ENCODE data around the gene FOXD2. TPM values are rescaled to one million over a fixed set of nuclear protein-coding genes. Genes with fewer than 3 reads are reported as not detected.

Gene FOXD2
- total and polyA plus RNA-seq, 7 experiments from 2014 or later = 0.05 to 0.59 (median 0.22) TPM

DNA sequence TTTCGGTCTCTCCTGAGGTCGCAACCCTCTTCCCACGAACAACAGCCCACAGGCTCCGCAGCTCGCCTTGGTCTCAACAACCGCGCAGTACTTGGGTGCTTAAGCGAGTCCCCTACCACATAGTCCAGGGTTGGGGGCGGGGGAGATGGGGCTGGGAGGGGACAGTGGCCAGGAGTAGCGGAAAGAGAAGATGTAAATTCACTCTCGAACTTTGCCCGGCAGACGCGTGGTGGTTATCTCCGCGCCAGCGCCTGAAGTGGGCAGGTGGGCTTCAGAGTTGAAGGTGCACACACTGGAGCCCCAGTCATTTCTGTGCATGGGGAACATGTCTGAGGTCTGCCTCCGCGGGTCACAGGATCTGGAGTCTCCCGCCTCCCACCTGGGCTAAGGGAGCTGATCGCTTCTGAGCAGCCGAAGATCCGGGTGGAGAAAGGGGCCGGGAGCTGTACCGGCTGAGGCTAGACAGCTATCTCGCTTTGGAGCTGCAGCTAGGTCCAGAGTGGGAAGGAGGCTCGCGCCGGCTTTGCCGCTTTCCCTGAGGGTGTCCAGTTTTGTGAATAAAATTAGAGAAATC is 4.3 kb upstream of the FOXD2 start:
- Histone ChIP-seq H3K9me3 (ENCODE audit: control insufficient read depth in 2 of 3, low read length in 3 of 3) (no peaks in the 10 kb centered on the region), H3K27ac (ENCODE audit: low read depth, low read length) (no peak overlapping the region), H3K4me1 (ENCODE audit: control insufficient read depth in 2 of 2, insufficient read depth in 2 of 2, low read length in 2 of 2) (peaks cover 8 to 38% of the 10 kb centered on the region in 2 donors), H3K4me3 (ENCODE audit: low read length) (no peak overlapping the region), H3K36me3 (ENCODE audit: control insufficient read depth in 2 of 3, insufficient read depth in 3 of 3, low read length in 3 of 3) (no peaks in the 10 kb centered on the region), H3K27me3 (ENCODE audit: control insufficient read depth in 2 of 2, insufficient read depth in 2 of 2, low read length in 2 of 2) (peaks cover 0 to 25% of the 10 kb centered on the region in 2 donors)
- intact Hi-C loops (cut with micrococcal nuclease) = loop anchor here in 1 of 2 donors (10.0 kb wide), 1 partner anchor 939 kb away; no protein-coding TSS in a partner anchor
- Mint-ChIP-seq H3K4me1 (peaks cover 25 to 47% (median 39%) of the 10 kb centered on the region in 7 donors), H3K4me3 (peak overlapping the region; percentile 16 to 81 (median 75)), H3K27ac (no peak overlapping the region), H3K27me3 (peaks cover 38 to 48% (median 41%) of the 10 kb centered on the region in 5 donors), H3K36me3 (peaks cover 0 to 18% (median 0%) of the 10 kb centered on the region in 5 donors), H3K9me3 (peaks cover 0 to 3% (median 0%) of the 10 kb centered on the region in 11 donors)
- ChIA-PET POLR2A (no interaction called here), CTCF (interaction anchor here (0.9 to 3.4 kb wide), 5 partner anchors 9 to 293 kb away, joined by 3 to 16 read pairs (median 4); no protein-coding TSS in a partner anchor)
- DNase-seq = peak in 1 of 9 donors; percentile 14
- no peak for ATAC-seq

DNA sequence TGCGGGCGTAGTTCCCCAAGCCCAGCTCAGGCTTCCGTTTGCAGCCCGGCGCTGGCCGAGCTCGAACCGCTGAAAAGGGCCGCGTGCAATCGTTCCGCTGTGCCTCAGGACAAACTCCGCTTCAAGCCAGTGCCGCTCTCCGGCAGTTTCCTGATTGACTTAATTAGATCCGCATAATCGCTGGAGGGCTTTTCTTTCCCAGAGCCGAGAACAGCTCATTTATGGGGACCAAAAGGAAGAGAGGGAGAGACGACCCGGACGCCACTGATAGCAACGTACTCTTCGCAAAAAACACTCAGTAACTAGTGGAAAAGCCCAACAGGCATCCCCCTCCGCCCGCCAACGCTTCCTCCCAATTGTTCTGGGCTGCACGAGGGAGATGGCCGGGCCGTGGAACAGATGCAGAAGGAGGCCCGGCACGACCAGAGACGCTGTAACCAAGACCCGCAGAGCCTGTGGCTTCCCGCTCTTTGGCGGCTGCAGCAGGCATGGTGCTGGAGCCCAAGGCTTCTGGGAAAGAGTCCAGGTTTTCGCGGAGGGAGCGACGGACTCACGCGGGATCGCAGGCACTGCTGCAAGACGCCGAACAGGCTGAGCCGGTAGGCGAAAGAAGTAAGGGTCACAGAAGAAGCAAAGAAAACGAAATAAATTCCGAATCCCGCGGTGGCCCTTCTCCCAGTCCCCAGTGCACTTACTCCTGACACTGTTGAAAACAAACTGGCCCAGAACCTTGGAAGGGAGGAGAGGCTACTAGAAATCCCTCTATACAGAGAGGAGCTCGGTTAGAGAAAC is 3.6 kb upstream of the FOXD2 start:
- H3K27ac Mint-ChIP-seq = no peak overlapping the region
- Histone ChIP-seq H3K27me3 (ENCODE audit: control insufficient read depth in 2 of 2, insufficient read depth in 2 of 2, low read length in 2 of 2) (peaks cover 0 to 25% of the 10 kb centered on the region in 2 donors), H3K4me1 (ENCODE audit: control insufficient read depth in 2 of 2, insufficient read depth in 2 of 2, low read length in 2 of 2) (peaks cover 8 to 39% of the 10 kb centered on the region in 2 donors), H3K36me3 (ENCODE audit: control insufficient read depth in 2 of 3, insufficient read depth in 3 of 3, low read length in 3 of 3) (no peaks in the 10 kb centered on the region), H3K4me3 (ENCODE audit: low read length) (no peak overlapping the region), H3K27ac (ENCODE audit: low read depth, low read length) (no peak overlapping the region), H3K9me3 (ENCODE audit: control insufficient read depth in 2 of 3, low read length in 3 of 3) (no peaks in the 10 kb centered on the region)
- no peak for ATAC-seq
- H3K36me3 Mint-ChIP-seq = peaks cover 0 to 18% (median 0%) of the 10 kb centered on the region in 5 donors
- intact Hi-C loops (cut with micrococcal nuclease) = loop anchor here in 1 of 2 donors (10.0 kb wide), 1 partner anchor 939 kb away; no protein-coding TSS in a partner anchor
- ChIA-PET POLR2A (no interaction called here), CTCF (interaction anchor here (0.9 to 3.4 kb wide), 5 partner anchors 8 to 292 kb away, joined by 3 to 16 read pairs (median 4); no protein-coding TSS in a partner anchor)
- DNase-seq = peak in 1 of 9 donors; percentile 17
- H3K4me3 Mint-ChIP-seq = peak overlapping the region; percentile 16 to 81 (median 72)
- peaks cover 25 to 47% (median 39%) of the 10 kb centered on the region in 7 donors for H3K4me1 Mint-ChIP-seq
- peaks cover 33 to 49% (median 35%) of the 10 kb centered on the region in 5 donors for H3K27me3 Mint-ChIP-seq
- H3K9me3 Mint-ChIP-seq = peaks cover 0 to 3% (median 0%) of the 10 kb centered on the region in 11 donors

DNA sequence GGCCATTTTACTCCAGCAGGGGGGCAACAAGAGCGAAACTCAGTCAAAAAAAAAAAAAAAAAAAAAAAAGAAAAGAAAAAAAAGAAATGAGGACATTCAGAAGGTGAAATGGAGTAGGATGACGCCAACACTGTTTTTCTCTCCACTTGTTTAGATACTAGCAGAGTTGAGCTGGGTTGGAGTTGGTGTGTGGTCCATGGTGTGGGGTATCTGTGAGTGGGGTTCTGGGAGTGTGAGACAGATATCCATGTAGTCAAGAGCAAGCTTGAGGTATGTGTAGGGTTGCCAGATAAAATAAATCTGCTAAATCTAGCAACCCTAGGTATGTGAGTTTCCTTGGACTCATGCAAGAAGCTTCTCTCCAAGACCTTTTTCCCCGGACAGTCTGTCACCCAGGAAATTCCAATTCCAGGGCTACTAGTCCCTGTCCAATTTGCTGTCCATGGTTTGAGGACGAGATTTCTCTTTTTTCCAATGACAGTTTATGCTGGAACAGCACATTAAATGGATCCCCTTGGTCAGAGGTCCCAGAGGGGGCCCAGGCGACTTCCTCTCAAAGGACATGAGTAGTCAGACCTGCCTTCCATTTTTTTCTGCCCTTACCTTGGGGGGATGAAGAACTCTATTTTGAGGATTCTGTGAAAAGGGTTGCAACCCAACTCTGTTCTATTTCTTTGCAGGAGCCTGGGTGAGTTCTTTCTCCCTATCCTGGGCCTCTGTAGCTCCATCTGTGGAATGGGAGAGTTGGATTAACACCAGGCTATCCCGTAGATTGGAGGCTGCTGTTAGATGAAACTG is 2.1 kb upstream of the FOXD2 start:
- peaks cover 8 to 43% of the 10 kb centered on the region in 2 donors for H3K4me1 ChIP-seq (ENCODE audit: control insufficient read depth in 2 of 2, insufficient read depth in 2 of 2, low read length in 2 of 2)
- CTCF ChIA-PET = interaction anchor here (0.9 to 3.4 kb wide), 4 partner anchors 14 to 291 kb away, joined by 3 to 16 read pairs (median 7); no protein-coding TSS in a partner anchor
- no peaks in the 10 kb centered on the region for H3K36me3 ChIP-seq (ENCODE audit: control insufficient read depth in 2 of 3, insufficient read depth in 3 of 3, low read length in 3 of 3)
- intact Hi-C loops (cut with micrococcal nuclease) = loop anchor here (1.0 to 10.0 kb wide), 5 partner anchors 207 to 941 kb away; no protein-coding TSS in a partner anchor
- peaks cover 0 to 3% (median 0%) of the 10 kb centered on the region in 11 donors for H3K9me3 Mint-ChIP-seq
- POLR2A ChIA-PET = interaction anchor here (0.7 kb wide), 1 partner anchor 177 kb away, joined by 4 read pairs; no protein-coding TSS in a partner anchor
- peak overlapping the region in 3 of 9 donors; percentile 3 to 55 (median 13) for H3K27ac Mint-ChIP-seq
- no peaks in the 10 kb centered on the region for H3K9me3 ChIP-seq (ENCODE audit: control insufficient read depth in 2 of 3, low read length in 3 of 3)
- H3K27ac ChIP-seq (ENCODE audit: low read depth, low read length) = no peak overlapping the region
- DNase-seq (no peak), ATAC-seq (no peak)
- peak overlapping the region in 9 of 10 donors; percentile 84 to 95 (median 89) for H3K4me3 Mint-ChIP-seq
- peaks cover 0 to 25% of the 10 kb centered on the region in 2 donors for H3K27me3 ChIP-seq (ENCODE audit: control insufficient read depth in 2 of 2, insufficient read depth in 2 of 2, low read length in 2 of 2)
- peaks cover 0 to 18% (median 0%) of the 10 kb centered on the region in 5 donors for H3K36me3 Mint-ChIP-seq
- H3K4me3 ChIP-seq (ENCODE audit: low read length) = peak overlapping the region; percentile 76
- peaks cover 30 to 49% (median 33%) of the 10 kb centered on the region in 5 donors for H3K27me3 Mint-ChIP-seq
- H3K4me1 Mint-ChIP-seq = peaks cover 25 to 52% (median 39%) of the 10 kb centered on the region in 7 donors

DNA sequence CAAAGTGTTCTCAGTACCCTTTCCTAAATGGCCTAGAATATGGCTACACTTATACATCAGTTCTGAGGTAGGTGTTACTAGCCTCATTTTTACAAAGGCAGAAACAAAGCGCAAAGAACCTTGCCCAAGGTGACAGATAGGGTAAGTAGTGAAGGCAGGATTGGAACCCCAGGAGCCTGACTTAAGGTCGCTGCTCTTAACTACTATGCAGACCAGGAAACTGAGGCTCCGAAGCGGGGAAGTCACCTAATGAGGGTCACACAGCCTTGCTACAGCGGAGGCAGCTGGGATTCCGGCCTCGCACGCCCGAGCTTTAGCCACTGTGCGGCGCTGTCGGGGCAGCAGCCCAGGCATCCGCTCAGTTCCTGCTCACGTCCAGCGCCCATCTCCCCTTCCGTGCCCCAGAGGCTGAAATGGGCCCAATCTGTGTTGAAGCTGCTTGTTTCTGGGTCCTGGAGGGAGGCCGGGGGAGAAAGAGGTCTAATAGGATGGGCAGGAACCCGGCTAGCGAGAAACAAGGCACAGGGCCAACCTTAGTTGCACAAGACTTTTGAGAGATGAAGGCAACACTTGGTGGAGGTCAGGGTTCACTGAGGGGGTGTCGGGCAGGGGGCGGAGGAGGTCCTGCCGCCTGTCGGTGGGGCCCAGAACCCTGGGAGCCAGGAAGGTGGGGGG is 1.4 kb upstream of the FOXD2 start:
- Histone ChIP-seq H3K9me3 (ENCODE audit: control insufficient read depth in 2 of 3, low read length in 3 of 3) (no peaks in the 10 kb centered on the region), H3K4me3 (ENCODE audit: low read length) (peak overlapping the region; percentile 76), H3K27me3 (ENCODE audit: control insufficient read depth in 2 of 2, insufficient read depth in 2 of 2, low read length in 2 of 2) (peaks cover 0 to 25% of the 10 kb centered on the region in 2 donors), H3K36me3 (ENCODE audit: control insufficient read depth in 2 of 3, insufficient read depth in 3 of 3, low read length in 3 of 3) (no peaks in the 10 kb centered on the region), H3K27ac (ENCODE audit: low read depth, low read length) (no peak overlapping the region), H3K4me1 (ENCODE audit: control insufficient read depth in 2 of 2, insufficient read depth in 2 of 2, low read length in 2 of 2) (peaks cover 8 to 43% of the 10 kb centered on the region in 2 donors)
- Mint-ChIP-seq H3K36me3 (peaks cover 0 to 16% (median 0%) of the 10 kb centered on the region in 5 donors), H3K4me1 (peaks cover 21 to 46% (median 35%) of the 10 kb centered on the region in 7 donors), H3K27me3 (peaks cover 23 to 45% (median 28%) of the 10 kb centered on the region in 5 donors), H3K27ac (peak overlapping the region in 7 of 9 donors; percentile 55 to 86 (median 82)), H3K4me3 (peak overlapping the region; percentile 84 to 95 (median 89)), H3K9me3 (peaks cover 0 to 2% (median 0%) of the 10 kb centered on the region in 11 donors)
- ChIA-PET CTCF (interaction anchor here (0.9 to 3.4 kb wide), 5 partner anchors 13 to 290 kb away, joined by 3 to 16 read pairs (median 5); partner anchors contain the start of gene STIL), POLR2A (no interaction called here)
- DNase-seq = peak; percentile 33 to 83 (median 63)
- intact Hi-C loops (cut with micrococcal nuclease) = loop anchor here (1.0 to 10.0 kb wide), 5 partner anchors 208 to 942 kb away; no protein-coding TSS in a partner anchor
- peak; percentile 41 for ATAC-seq

DNA sequence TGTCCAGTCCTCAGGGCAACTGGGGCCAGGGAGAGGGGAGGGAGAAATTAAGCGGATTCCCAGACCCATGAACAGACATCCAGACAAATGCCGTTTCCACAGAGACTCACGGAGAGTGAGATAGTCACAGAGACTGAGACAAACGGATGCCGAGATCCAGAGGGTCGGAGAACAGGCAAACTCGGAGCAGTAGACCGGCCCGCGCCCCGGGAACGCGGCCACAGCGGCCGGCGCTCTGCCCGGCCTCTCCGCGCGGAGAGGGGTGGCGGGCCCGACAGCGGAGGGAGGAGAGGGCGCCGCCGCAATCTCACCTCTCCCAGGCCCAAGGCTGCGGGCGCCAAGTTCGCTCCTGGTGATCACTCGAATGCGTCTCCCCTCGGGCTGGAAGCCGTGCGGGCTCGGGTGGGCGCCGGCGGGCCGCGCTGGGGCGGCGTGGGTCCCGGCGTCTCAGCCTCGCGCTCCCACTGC is 831 bp upstream of the FOXD2 start:
- peak overlapping the region; percentile 84 to 95 (median 89) for H3K4me3 Mint-ChIP-seq
- peaks cover 20 to 43% (median 33%) of the 10 kb centered on the region in 7 donors for H3K4me1 Mint-ChIP-seq
- ChIA-PET POLR2A (interaction anchor here (1.0 kb wide), 2 partner anchors 104 to 717 kb away, joined by 4 to 5 read pairs; partner anchors contain the start of gene CMPK1), CTCF (interaction anchor here (0.5 to 3.4 kb wide), 11 partner anchors 8 to 289 kb away, joined by 3 to 16 read pairs (median 4); partner anchors contain the start of gene STIL)
- peak overlapping the region in 7 of 9 donors; percentile 55 to 86 (median 82) for H3K27ac Mint-ChIP-seq
- H3K36me3 Mint-ChIP-seq = peaks cover 0 to 16% (median 0%) of the 10 kb centered on the region in 5 donors
- Histone ChIP-seq H3K4me1 (ENCODE audit: control insufficient read depth in 2 of 2, insufficient read depth in 2 of 2, low read length in 2 of 2) (peaks cover 8 to 39% of the 10 kb centered on the region in 2 donors), H3K36me3 (ENCODE audit: control insufficient read depth in 2 of 3, insufficient read depth in 3 of 3, low read length in 3 of 3) (no peaks in the 10 kb centered on the region), H3K27ac (ENCODE audit: low read depth, low read length) (peak overlapping the region; percentile 66), H3K9me3 (ENCODE audit: control insufficient read depth in 2 of 3, low read length in 3 of 3) (no peaks in the 10 kb centered on the region), H3K27me3 (ENCODE audit: control insufficient read depth in 2 of 2, insufficient read depth in 2 of 2, low read length in 2 of 2) (peaks cover 0 to 20% of the 10 kb centered on the region in 2 donors), H3K4me3 (ENCODE audit: low read length) (peak overlapping the region; percentile 76)
- H3K27me3 Mint-ChIP-seq = peaks cover 20 to 45% (median 25%) of the 10 kb centered on the region in 5 donors
- peak; percentile 1 for ATAC-seq
- intact Hi-C loops (cut with micrococcal nuclease) = loop anchor here (1.0 to 10.0 kb wide), 9 partner anchors 8 to 942 kb away; partner anchors contain the start of gene STIL (in 2 of the 2)
- peak in 1 of 9 donors; percentile 28 for DNase-seq
- H3K9me3 Mint-ChIP-seq = peaks cover 0 to 2% (median 0%) of the 10 kb centered on the region in 11 donors
